HTERT RPE-1 (cell line): ENCODE data around the gene ALDH1L2.

ENCODE experiments used
- in situ Hi-C: fragments of 300-500 bp; cut with MboI; formaldehyde crosslinking; loops from 4 replicates; pipeline ENCODE4 v1.14.3; 2020; ENCODE audit warnings: low sequenced_read_pairs

Gene ALDH1L2

DNA sequence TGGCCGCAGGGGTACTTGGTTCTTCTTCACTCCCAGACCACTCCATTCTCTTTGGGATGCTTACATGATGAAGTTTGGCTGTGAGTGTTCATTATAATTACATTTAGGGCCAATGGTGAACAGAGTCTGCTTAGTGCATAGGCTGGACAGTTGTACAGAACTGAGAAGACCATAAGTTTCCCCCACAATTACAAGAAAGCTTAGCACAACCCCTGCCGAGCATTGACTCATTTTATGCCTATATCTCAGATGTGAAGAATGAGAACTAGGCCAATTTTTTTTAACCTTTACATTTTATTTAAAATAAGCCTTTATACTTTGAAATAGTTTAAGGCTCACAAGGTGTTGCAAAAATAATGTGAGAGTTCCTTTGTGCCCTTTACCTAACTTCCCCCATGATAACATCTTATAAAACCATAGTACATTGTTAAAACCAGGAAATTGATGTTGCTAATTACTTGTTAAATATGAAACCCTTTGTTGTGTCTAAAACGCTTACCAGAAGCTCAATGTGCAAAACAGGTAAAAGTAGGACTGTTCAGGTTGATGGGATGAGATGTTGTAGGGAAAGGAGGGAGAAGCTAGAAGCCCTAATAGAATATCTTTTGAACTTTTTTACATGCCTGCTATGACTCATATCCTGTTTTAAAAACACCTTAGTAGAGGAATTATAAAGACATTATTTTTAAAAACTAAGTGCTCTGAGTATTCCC is 47.2 kb downstream of the ALDH1L2 start:
- in situ Hi-C loops, result no loop called here

DNA sequence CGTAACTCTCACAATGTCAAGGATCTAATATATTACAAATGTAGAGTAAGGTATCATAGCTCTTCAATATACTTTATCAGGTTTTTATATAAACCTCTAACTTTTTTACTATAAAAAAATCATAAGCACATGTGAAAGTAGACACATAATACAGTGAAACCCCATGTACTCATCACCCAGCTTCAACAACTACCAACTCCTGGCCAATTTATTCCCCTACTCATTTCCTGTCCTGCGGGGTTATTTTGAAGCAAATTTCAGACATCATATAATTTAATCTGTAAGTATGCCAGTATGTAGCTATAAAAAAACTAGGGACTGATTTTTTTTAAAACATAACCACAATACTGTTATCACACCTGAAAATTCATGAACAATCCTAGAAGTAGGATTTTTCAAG is 50.4 kb downstream of the ALDH1L2 start:
- in situ Hi-C loops, result no loop called here

DNA sequence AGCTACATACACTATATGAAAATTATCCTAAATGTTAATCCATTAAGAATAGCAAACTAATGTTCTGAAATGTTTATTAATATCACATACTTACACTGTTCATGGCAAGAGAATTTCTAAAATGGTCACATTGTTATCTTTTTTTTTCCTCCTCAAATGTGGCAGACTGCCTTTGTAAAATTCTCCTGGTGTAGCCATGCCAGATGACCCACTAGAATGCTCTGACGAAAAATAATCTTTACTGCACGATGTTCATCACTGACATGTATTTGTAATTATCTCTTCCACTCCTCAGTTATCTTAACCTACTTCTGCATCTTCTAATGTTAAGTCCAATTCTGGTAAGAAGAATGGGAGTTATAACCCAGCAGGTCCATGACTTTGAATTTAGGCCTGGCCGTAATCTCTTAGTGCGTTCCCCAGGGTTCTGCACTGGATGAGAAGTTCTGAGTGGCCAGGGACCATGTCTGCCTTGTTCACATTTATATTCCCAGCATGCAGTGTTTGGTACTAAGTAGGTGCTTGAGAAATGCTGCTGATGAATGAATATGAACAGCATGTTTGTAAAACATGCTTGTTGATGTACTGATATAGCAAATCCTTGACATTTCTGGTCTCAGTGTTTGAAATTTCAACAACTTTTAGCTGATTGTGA is 51.4 kb downstream of the ALDH1L2 start:
- in situ Hi-C loops, result no loop called here

DNA sequence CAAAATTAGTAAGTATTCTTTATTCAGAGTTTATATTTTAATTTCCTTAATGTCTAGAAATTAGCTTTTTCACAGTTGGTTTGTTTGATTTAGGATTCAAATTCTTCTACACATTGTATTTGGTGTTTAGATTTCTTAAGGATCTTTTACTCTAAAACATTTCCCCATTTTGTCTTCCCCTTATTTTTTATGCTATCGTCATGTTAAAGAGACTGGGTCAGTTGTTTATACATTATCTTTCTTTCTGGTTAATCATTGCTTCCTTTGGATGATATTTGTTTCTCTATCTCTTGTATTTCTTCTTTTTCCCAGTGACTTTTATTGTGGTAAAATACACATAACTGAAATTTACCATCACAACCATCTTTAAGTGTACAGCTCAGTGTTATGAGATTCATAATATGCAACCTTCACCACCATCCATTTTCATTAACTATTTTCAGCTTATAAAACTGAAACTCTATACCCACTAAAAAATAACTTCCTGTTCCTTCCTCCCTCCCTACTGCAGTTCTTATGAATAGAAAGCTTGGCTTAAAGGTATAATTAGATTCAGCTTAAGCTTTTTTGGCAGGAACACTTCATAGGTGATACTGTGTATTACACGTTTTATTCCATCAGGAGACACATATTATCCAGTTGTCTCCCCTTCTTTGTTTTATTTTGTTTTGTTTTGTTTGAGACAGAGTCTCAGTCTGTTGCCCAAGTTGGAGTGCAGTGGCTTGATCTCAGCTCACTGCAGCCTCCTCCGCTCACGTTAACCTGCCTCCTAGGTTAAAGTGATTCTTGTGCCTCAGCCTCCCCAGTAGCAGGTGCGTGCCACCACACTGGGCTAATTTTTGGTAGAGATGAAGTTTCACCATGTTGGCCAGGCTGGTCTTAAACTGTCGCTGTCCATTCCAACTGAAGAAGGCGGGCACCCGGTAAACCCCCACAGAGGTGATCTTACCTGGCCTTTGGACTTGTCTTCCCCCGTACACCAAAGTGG is 53.1 kb downstream of the ALDH1L2 start:
- in situ Hi-C loops, result no loop called here

DNA sequence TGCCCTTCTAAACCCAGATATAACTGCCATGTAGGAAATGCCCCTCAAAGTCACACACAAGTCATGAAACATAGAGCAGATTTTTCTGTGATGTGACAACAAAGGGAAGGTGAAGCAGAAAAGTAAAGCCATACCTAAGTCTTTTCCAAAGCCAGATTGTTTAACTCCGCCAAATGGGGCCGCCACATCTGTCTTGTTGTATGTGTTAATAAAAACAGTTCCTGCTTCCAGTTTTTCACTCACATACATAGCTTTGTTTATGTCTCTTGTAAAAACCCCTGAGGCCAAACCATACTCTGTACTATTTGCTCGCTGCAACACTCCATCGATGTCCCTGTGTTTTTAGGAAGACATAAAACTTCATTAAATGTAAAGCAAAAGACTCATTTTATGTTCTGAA is 57.8 kb downstream of the ALDH1L2 start:
- in situ Hi-C loops, result no loop called here

DNA sequence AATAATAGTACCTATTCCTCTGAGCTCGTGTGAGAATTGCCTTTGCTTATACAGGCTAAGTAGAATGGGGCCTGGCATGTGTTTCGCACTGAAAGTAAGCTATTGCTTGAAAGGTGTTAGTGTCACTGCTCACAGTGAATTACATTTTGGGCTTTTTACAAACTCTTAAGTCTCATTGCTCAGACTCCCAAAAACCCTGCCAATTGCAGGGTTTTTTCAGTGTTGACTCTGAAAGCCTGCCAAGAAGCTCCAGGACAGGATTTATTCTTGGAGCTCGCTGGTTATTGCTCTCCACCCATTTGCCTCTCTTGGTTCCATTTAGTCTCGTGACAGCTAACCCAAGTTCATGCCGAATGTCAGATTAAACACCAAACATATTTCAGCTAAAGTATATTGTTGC is 58.4 kb downstream of the ALDH1L2 start:
- in situ Hi-C loops, result no loop called here

DNA sequence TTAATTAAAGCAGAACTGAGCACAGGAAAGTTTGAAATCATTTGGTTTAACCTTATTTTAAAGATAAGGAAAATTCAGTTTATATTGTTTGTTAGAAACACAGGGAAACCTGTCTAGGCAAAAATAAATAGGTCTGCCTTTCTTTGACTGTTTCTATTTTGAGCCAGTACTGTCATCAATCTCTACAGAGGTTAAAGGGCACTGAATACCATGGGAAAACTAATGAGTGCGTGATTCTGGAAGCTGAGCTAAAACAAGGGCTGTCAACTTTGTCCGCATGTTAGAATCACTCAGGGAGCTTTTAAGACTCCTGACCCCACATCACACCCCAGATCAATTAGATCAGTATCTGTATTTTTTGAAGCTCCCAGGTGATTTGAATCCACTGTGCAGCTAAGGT is 59.3 kb downstream of the ALDH1L2 start:
- in situ Hi-C loops, result no loop called here

DNA sequence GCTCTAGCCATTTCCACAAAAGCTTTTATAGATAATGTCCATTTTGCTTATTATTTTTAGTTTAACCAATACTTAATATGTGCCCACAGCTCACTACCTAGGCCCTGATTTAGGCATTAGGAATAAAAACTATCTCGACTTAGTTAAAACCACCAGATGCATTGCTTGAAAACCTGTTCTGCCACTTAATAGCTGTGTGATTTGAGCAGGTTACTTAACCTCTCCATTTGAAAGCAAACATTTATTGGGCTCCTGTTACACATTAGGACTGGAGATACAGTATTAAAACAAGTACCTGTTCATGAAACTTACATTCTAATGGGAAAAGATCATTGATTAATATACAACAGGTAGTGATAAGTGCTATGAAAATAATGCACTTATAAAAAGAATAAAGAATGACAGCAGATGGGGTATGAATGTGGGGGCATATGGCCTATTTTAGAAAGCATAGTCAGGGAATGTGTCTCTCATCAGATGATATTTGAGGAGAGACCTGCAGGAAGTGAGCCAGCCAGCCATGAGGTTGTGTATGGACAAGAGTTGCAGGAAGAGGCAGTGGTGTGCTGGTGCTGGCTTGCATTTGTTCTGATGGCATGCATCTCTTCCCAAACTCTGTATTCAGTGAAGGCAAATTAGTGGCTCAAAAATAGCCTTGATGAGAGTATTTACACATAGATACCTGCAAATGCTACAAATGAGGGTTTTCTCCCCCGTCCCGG is 63.9 kb downstream of the ALDH1L2 start:
- in situ Hi-C loops, result no loop called here

DNA sequence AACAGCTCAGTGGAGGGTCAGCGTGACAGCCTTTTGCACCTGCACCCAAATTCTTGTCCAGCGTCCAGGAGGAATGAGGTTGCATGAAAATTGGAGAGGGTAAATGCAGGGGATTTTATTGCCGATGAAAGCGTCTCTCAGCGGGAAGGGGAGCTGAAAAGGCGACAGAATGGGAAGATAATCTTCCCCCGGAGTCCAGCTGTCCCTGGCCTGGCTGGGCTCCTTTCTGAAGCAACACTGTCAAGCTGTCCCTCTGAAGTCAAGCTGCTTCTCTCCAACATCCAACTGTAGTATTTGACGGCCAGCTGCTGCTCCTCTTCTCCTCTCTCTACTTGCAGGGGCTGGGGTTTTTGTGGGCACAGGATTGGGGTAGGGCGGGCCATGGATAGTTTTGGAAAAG is 65.5 kb downstream of the ALDH1L2 start:
- in situ Hi-C loops, result no loop called here

DNA sequence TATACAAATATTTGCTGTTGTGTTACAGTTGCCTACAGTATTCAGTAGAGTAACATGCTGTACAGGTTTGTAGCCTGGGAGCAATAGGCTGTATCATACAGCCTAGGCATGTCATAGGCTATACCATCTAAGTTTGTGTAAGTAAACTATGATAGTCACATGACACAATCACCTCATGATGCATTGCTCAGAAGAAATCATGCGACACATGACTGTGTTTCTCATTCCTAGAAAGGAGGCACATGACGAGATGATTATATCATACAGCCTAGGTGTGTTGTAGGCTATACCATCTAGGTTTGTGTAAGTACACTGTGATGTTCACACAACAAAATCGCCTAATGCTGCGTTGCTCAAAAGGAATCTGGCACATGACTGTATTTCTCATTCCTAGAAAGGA is 66.2 kb downstream of the ALDH1L2 start:
- in situ Hi-C loops, result no loop called here

DNA sequence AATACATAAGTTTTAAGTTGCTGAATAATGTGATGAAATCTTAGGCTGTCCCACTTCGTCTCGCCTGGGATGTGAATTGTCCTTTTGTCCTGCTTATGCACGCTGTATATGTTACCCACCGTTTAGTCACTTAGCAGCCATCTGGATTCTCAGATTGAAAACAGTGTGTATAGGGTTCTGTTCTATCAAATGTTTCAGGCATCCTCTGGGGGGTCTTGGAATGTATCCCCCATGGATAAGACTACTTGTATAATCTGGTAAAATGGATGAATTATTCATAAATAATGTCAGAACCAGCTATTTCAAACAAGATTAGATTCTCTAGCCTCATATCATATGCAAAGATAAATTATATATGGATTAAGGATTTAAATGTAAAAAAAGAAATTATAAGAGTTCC is 68.7 kb downstream of the ALDH1L2 start:
- in situ Hi-C loops, result no loop called here

DNA sequence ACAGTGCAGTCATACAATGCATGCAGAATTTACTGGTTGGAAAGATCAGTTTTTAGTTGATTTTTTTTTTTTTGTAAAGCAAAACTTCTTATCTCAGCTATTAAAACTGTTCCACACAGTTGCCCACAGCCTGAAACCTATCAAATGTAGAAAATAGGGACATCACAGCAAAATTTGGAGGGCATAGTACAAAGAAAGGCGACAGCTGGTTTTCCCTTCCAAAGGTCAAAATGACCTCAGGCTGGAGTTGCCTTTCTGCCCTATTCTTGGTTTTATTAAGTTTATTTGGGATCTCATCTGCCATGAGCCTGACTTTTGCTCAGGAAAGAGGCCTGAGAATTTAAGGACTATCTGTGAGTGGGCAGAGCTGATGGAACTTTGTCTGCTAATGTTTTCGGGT is 69.7 kb downstream of the ALDH1L2 start:
- in situ Hi-C loops, result no loop called here

DNA sequence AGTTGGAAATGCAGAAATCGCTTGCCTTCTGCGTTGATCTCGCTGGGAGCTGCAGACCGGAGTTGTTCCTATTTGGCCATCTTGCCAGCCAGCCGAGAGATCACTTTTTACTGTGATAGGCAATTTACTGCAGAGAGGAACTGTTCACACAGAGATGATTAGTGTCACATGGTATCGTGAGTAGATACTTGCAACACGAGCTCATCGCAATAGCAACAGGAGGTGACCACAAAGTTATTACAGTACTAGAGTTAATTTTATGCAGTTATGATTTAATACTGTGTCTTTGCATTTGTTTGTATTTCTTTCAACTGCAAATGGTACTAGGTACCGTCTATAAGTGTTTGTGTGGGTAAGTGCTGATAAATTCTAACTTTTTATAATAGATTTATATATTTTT is 70.4 kb downstream of the ALDH1L2 start:
- in situ Hi-C loops, result no loop called here

DNA sequence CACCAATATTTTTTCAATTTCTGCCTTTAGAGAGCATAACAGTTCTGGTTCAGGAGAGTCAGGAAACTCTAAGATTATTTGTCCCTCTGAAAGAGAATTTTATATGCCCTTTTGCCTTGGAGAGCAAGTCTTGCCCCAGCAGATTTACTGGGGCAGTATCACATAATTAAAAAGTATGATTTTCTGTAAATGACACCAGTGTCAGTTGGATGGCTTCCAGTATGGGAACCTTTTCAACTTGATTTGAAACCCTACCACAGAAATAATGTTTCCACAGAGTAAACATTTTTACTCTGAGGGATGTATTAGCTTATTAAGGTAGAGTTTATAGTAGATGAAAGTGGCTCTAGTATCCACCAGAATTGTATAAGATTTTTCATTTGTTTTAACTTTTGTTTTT is 82.8 kb downstream of the ALDH1L2 start:
- in situ Hi-C loops, result no loop called here

DNA sequence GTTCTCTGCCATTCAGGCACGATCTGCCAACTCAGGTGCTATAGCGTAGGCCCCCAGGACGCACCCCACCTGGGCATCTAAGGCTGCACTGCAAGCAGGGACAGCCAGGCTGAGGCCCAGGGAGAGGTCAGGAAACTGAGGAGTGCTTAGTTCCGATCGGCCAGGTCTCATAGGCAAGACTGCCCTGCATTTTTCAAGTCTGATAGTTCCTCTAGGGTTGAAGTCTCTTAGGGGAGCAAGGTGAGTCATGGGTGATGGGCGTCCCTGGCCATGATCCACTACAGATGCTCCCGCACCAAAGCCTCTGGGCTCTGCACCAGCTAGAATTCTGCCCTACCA is 84.9 kb downstream of the ALDH1L2 start:
- in situ Hi-C loops, result no loop called here

DNA sequence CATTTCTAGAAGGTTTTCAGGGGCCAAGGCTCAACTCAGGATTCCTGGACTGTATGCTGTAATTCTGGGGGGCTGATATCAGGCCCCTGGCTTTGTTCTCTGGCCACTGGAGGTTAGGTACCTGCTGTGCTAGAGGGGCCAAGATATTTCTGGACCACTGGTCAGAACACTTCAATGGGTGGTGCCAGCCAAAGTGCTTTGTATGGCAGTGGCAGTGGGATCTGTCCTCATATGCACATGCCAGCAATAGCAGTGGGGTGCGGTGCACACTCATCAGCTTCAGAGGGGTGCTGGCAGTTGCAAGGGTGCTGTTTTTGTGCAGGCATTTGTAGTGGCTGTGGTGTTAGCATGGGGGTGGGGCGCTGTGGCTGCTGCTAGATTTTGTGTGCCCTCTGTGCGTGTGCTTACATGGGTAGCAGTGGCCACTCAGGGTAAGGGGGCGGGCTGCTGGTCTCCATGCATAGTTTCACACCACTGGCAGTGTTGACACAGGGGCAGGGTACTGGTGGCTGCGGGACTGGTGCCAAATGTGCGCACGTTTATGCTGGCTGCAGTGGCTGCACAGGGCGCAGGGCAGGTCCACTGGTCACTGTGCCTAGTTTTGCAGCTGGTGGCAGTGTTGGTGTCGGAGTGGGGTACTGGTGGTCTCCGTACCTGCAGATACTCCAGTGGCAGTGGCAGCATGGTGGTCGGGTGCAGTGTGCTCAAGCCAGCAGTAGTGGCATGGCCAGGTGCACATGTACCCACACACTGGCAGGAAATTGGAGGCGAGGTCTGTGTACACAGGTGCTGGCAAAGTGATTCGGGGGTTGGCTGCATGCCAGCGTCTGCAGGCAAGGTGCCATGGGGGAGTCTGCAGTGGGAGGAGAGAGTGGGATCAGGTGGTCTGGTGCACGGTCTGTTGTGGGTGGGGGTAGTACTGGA is 85.6 kb downstream of the ALDH1L2 start:
- in situ Hi-C loops, result no loop called here

DNA sequence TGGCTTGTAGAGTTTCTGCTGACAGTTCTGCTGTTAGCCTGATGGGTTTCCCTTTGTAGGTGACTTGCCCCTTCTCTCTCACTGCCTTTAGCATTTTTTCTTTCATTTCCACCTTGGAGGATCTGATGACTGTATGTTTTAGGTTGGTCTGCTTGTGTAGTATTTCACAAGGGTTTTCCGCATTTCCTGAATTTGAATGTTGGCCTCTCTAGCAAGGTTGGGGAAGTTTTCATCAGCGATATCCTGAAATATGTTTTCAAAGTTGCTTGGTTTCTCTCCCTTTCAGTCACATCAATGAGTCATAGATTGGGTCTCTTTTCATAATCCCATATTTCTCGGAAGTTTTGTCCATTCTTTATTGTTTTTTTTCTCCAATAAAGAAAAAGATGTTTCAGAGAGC is 86.7 kb downstream of the ALDH1L2 start:
- in situ Hi-C loops, result no loop called here

DNA sequence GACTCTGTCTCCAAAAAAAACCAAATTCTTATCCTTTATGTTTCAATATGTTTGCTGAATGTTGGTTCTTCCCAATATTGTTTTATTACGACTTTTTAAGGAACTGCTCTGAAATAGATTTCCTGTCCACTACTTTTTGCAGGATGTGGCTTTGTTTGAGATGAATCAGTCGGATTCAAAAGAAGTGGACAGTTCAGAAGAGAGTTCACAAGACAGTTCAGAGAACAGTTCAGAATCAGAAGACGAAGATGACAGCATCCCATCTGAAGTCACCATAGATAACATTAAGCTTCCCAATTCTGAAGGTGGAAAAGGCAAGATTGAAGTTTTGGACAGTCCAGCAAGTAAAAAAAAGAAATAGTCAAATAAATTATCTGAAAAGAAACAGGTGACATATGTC is 89.9 kb downstream of the ALDH1L2 start:
- in situ Hi-C loops, result no loop called here

DNA sequence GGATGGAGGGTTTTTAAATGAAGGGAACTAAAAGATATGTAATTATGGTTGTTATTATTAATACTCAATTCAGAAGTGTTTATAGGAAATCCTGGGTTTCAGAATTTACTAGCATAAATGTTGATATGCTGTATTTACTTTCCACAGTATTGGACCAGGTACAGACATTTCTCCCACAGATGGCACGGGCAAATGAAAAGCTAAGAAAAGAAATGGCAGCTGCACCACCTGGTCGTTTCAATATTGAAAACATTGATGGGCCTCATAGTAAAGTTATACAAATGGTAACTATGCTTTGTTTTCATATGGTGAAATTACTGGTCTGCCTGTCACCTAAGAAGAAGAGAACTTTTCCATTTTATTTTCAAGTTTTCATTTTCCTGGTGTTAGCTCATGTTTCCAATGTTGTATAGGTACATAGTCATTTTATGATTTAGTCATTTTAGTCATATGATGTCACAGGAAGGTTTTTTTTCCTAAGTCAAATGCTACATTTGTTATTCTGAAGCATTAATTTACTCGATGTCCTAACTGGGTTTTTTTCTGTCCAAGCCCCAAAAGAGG is 92.6 kb downstream of the ALDH1L2 start:
- in situ Hi-C loops, result no loop called here

DNA sequence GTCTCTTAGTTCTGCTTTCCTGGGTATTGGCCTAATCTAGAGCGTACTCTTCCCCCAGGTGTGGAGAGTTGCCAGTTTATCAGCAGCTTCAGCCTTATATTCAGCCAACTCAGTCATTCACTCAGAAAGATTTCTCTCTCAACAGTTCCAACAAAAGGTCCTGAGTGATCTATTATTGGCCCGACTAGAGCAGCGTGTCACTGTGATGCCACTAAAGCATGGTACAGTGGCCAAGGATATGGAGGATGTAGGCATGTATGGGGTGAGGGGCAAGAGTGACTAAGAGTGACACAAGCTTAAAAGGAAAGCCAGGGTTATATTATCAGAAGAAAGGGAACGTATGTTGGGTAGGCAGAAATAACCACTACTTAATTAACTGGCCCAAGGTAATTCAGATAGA is 93.3 kb downstream of the ALDH1L2 start:
- in situ Hi-C loops, result no loop called here
